Liver (tissue), 9 donors: ENCODE measurements around the gene RASAL2. TPM values are rescaled to one million over a fixed set of nuclear protein-coding genes. Genes with fewer than 3 reads are reported as not detected.

Source experiments
- DNase-seq: peaks from one replicate; pipeline ENCODE4 v3.0.0-alpha.2; 2017; ENCODE audit warnings: low spot score
- H3K27ac ChIP-seq, 2 donors: one replicate each; pipeline ENCODE4 v1.7.0; 2013; ENCODE audit warnings: inconsistent platforms in 2 of 2, low read length in 2 of 2, control low read depth in 1 of 2, low read depth in 1 of 2, mild to moderate bottlenecking in 1 of 2
- H3K27me3 ChIP-seq, 4 donors: one replicate each; pipeline versions ENCODE4 v1.6.1 to v1.7.0; 2013; ENCODE audit warnings: low read length in 3 of 4, inconsistent platforms in 1 of 4, mild to moderate bottlenecking in 1 of 4, moderate library complexity in 1 of 4; ENCODE audit not compliant: control insufficient read depth in 4 of 4, insufficient read depth in 4 of 4
- H3K36me3 ChIP-seq, 4 donors: one replicate each; pipeline versions ENCODE4 v1.6.1 to v1.7.0; 2013; ENCODE audit warnings: low read length in 3 of 4, mild to moderate bottlenecking in 3 of 4, low read depth in 1 of 4, moderate library complexity in 1 of 4; ENCODE audit not compliant: control insufficient read depth in 4 of 4, insufficient read depth in 3 of 4
- H3K4me1 ChIP-seq, 4 donors: one replicate each; pipeline versions ENCODE4 v1.6.1 to v1.7.0; 2013; ENCODE audit warnings: low read length in 3 of 4, mild to moderate bottlenecking in 3 of 4, moderate library complexity in 1 of 4; ENCODE audit not compliant: control insufficient read depth in 4 of 4, insufficient read depth in 4 of 4
- H3K4me3 ChIP-seq, 3 donors: one replicate each; pipeline versions ENCODE4 v1.6.1 to v1.7.0; 2013; ENCODE audit warnings: low read length in 3 of 3, control low read depth in 1 of 3, low read depth in 1 of 3, mild to moderate bottlenecking in 1 of 3
- H3K9ac ChIP-seq, 2 donors: one replicate each; pipeline ENCODE4 v1.7.0; 2013; ENCODE audit warnings: low read length in 2 of 2, mild to moderate bottlenecking in 2 of 2, moderate library complexity in 2 of 2, control low read depth in 1 of 2, low read depth in 1 of 2
- H3K9me3 ChIP-seq, 4 donors: one replicate each; pipeline versions ENCODE4 v1.6.1 to v1.7.0; 2013; ENCODE audit warnings: low read length in 3 of 4; ENCODE audit not compliant: control insufficient read depth in 4 of 4
- ATF3 ChIP-seq: IDR thresholded peaks from 2 replicates; pipeline ENCODE4 v1.6.1; 2016; ENCODE audit warnings: antibody characterized with exemption
- CTCF ChIP-seq: fragments of 150-350 bp; IDR thresholded peaks from 2 replicates; pipeline ENCODE4 v1.5.1; 2017; ENCODE audit warnings: improper control_type of control experiment, low read depth, low read length; ENCODE audit not compliant: missing input control
- EGR1 ChIP-seq, 2 donors: IDR thresholded peaks; 2 replicates each; pipeline ENCODE4 v1.6.1; 2016 to 2018; ENCODE audit warnings: antibody characterized with exemption in 2 of 2, low read depth in 2 of 2
- FOXA1 ChIP-seq: IDR thresholded peaks from 2 replicates; pipeline ENCODE4 v1.6.1; 2016; ENCODE audit warnings: antibody characterized with exemption
- FOXA2 ChIP-seq: IDR thresholded peaks from 2 replicates; pipeline ENCODE4 v1.6.1; 2016; ENCODE audit warnings: antibody characterized with exemption
- GABPA ChIP-seq, 2 donors: IDR thresholded peaks in 1 of 2; conservative IDR thresholded peaks in 1 of 2; 2 replicates each; pipeline ENCODE4 v1.6.1; 2016; ENCODE audit warnings: antibody characterized with exemption in 2 of 2, mild to moderate bottlenecking in 1 of 2, moderate library complexity in 1 of 2
- HNF4A ChIP-seq, 2 donors: conservative IDR thresholded peaks; 2 replicates each; pipeline ENCODE4 v1.6.1; 2016; ENCODE audit warnings: antibody characterized with exemption in 2 of 2, mild to moderate bottlenecking in 2 of 2
- HNF4G ChIP-seq: IDR thresholded peaks from 2 replicates; pipeline ENCODE4 v1.6.1; 2016; ENCODE audit warnings: antibody characterized with exemption
- JUND ChIP-seq, 2 donors: IDR thresholded peaks; 2 replicates each; pipeline ENCODE4 v1.6.1; 2016; ENCODE audit warnings: antibody characterized with exemption in 2 of 2
- MAX ChIP-seq: IDR thresholded peaks from 2 replicates; pipeline ENCODE4 v1.6.1; 2016; ENCODE audit warnings: antibody characterized with exemption
- NR2F2 ChIP-seq: IDR thresholded peaks from 2 replicates; pipeline ENCODE4 v1.6.1; 2016; ENCODE audit warnings: antibody characterized with exemption
- RAD21 ChIP-seq, 2 donors: IDR thresholded peaks; 2 replicates each; pipeline ENCODE4 v1.6.1; 2016; ENCODE audit warnings: antibody characterized with exemption in 2 of 2, mild to moderate bottlenecking in 2 of 2
- REST ChIP-seq: IDR thresholded peaks from 2 replicates; pipeline ENCODE4 v1.6.1; 2016; ENCODE audit warnings: antibody characterized with exemption, mild to moderate bottlenecking
- RXRA ChIP-seq, 2 donors: IDR thresholded peaks; 2 replicates each; pipeline ENCODE4 v1.6.1; 2017 to 2018; ENCODE audit warnings: antibody characterized with exemption in 2 of 2, mild to moderate bottlenecking in 1 of 2
- SP1 ChIP-seq: IDR thresholded peaks from 2 replicates; pipeline ENCODE4 v1.6.1; 2018; ENCODE audit warnings: antibody characterized with exemption, mild to moderate bottlenecking
- TAF1 ChIP-seq: conservative IDR thresholded peaks from 2 replicates; pipeline ENCODE4 v1.6.1; 2016; ENCODE audit warnings: antibody characterized with exemption, mild to moderate bottlenecking
- YY1 ChIP-seq: IDR thresholded peaks from 2 replicates; pipeline ENCODE4 v1.6.1; 2016; ENCODE audit warnings: antibody characterized with exemption, mild to moderate bottlenecking
- ZBTB33 ChIP-seq: IDR thresholded peaks from 2 replicates; pipeline ENCODE4 v1.6.1; 2016; ENCODE audit warnings: antibody characterized with exemption
- WGBS: extraction: QIAGEN DNeasy Blood & Tissue Kit; methylation state at CpG from one replicate; pipeline ENCODE4 v1.1.7; 2013; 5-methylcytosine and 5-hydroxymethylcytosine counted together
- polyA plus RNA-seq, 2 donors: library from polyadenylated mRNA; stranded (reverse) in 1 of 2; unstranded in 1 of 2; fragments of 200-250 nt in 1 of 2; fragments of >200 nt in 1 of 2; fragmentation: Nextera tagmentation in 1 of 2; extraction: Ambion mirVana in 1 of 2; gene quantifications; one replicate each; pipeline versions ENCODE4 v1.2.1 to v1.2.3, GENCODE V29; 2013 to 2015
- total RNA-seq, 2 donors: library from RNA; depleted of rRNA; stranded (reverse); fragments of >200 nt; gene quantifications; one replicate each; pipeline ENCODE4 v1.2.3, GENCODE V29; 2014
- donor health status: healthy.
- donor health status: healthy.
- donor health status: healthy.
- donor health status: healthy.
- donor health status: healthy.

Gene RASAL2
- total and polyA plus RNA-seq, 4 donors = 1.8 to 8.1 (median 4.1) TPM

- TF ChIP-seq HNF4A (conservative IDR thresholded peaks at IDR 0.05) = no peak
- no peak for TF ChIP-seq CTCF
Observed at GRCh38 chr1:178492341-178492740, 398.4 kb downstream of the RASAL2 start (continued).

- Histone ChIP-seq H3K27me3 (no peaks in the 10 kb centered on the region), H3K4me1 (no peaks in the 10 kb centered on the region), H3K27ac (no peak overlapping the region), H3K9me3 (no peaks in the 10 kb centered on the region), H3K4me3 (no peak overlapping the region), H3K9ac (no peak overlapping the region), H3K36me3 (no peaks in the 10 kb centered on the region)
- WGBS = 94% methylated on average over 16 of the region's 16 CpGs
- no peak for TF ChIP-seq HNF4A (conservative IDR thresholded peaks at IDR 0.05)
- no peak for TF ChIP-seq TAF1
- TF ChIP-seq FOXA1 = no peak
- no peak for TF ChIP-seq ZBTB33
- no peak for TF ChIP-seq HNF4G
- TF ChIP-seq SP1 = no peak
- no peak for TF ChIP-seq RAD21 (IDR thresholded peaks at IDR 0.05)
- DNase-seq = no peak
Observed at GRCh38 chr1:178493301-178493741, 399.4 kb downstream of the RASAL2 start.

- Histone ChIP-seq H3K9ac (no peak overlapping the region), H3K4me3 (no peak overlapping the region), H3K4me1 (no peaks in the 10 kb centered on the region), H3K27me3 (no peaks in the 10 kb centered on the region), H3K36me3 (no peaks in the 10 kb centered on the region), H3K9me3 (no peaks in the 10 kb centered on the region), H3K27ac (no peak overlapping the region)
- WGBS = 94% methylated on average over 13 of the region's 13 CpGs
- DNase-seq = no peak
- no peak for TF ChIP-seq ATF3
- TF ChIP-seq NR2F2 = no peak
- TF ChIP-seq JUND (IDR thresholded peaks at IDR 0.05) = no peak
- no peak for TF ChIP-seq GABPA (IDR thresholded peaks at IDR 0.05 in 1 of 2, conservative IDR thresholded peaks at IDR 0.05 in 1 of 2)
- no peak for TF ChIP-seq SP1
- no peak for TF ChIP-seq CTCF
- no peak for TF ChIP-seq EGR1 (IDR thresholded peaks at IDR 0.05; ENCODE audit: low read depth in 2 of 2)
- TF ChIP-seq RAD21 (IDR thresholded peaks at IDR 0.05) = no peak
- no peak for TF ChIP-seq REST
- TF ChIP-seq MAX = no peak
- no peak for TF ChIP-seq TAF1
- no peak for TF ChIP-seq ZBTB33
- no peak for TF ChIP-seq YY1
- TF ChIP-seq RXRA (IDR thresholded peaks at IDR 0.05) = no peak
- no peak for TF ChIP-seq HNF4A (conservative IDR thresholded peaks at IDR 0.05)
- no peak for TF ChIP-seq HNF4G
- no peak for TF ChIP-seq FOXA2
- TF ChIP-seq FOXA1 = no peak
Observed at GRCh38 chr1:178494569-178494971, 400.7 kb downstream of the RASAL2 start.
